Measurements from ENCODE around the gene XRCC4.

The XRCC4 gene

GRCh38 chr5:83157163-83157562, 79.8 kb downstream of the XRCC4 start:
- no peaks in the 10 kb centered on the region for H3K9me3 ChIP-seq (replicated peaks; ENCODE audit: low read length)
- H3K36me3 ChIP-seq (ENCODE audit: insufficient read depth, low read length): no peaks in the 10 kb centered on the region
- H3K4me3 ChIP-seq (ENCODE audit: low read length): no peak overlapping the region
- H3K27me3 ChIP-seq (ENCODE audit: control insufficient read depth, insufficient read depth, low read length): no peaks in the 10 kb centered on the region
- no peak overlapping the region for H3K9ac ChIP-seq (ENCODE audit: low read depth, low read length)
- H3K4me2 ChIP-seq (ENCODE audit: low read length): no peak overlapping the region
- H3K4me1 ChIP-seq (ENCODE audit: control insufficient read depth, insufficient read depth, low read length): no peaks in the 10 kb centered on the region

- H3K4me3 ChIP-seq (ENCODE audit: low read length): no peak overlapping the region
- H3K9ac ChIP-seq (ENCODE audit: low read depth, low read length): no peak overlapping the region
- no peaks in the 10 kb centered on the region for H3K4me1 ChIP-seq (ENCODE audit: control insufficient read depth, insufficient read depth, low read length)
- H3K36me3 ChIP-seq (ENCODE audit: insufficient read depth, low read length): no peaks in the 10 kb centered on the region
- H3K9me3 ChIP-seq (replicated peaks; ENCODE audit: low read length): no peaks in the 10 kb centered on the region
- H3K4me2 ChIP-seq (ENCODE audit: low read length): no peak overlapping the region
- no peaks in the 10 kb centered on the region for H3K27me3 ChIP-seq (ENCODE audit: control insufficient read depth, insufficient read depth, low read length)
Observed at GRCh38 chr5:83162601-83163000, 85.3 kb downstream of the XRCC4 start.

- Histone ChIP-seq H3K9me3 (replicated peaks; ENCODE audit: low read length) (no peaks in the 10 kb centered on the region), H3K36me3 (ENCODE audit: insufficient read depth, low read length) (no peaks in the 10 kb centered on the region), H3K4me2 (ENCODE audit: low read length) (no peak overlapping the region), H3K27me3 (ENCODE audit: control insufficient read depth, insufficient read depth, low read length) (no peaks in the 10 kb centered on the region), H3K4me3 (ENCODE audit: low read length) (no peak overlapping the region), H3K9ac (ENCODE audit: low read depth, low read length) (no peak overlapping the region), H3K4me1 (ENCODE audit: control insufficient read depth, insufficient read depth, low read length) (no peaks in the 10 kb centered on the region)
Observed at GRCh38 chr5:83167538-83167937, 90.2 kb downstream of the XRCC4 start.

- no peak overlapping the region for H3K4me3 ChIP-seq (ENCODE audit: low read length)
- H3K9ac ChIP-seq (ENCODE audit: low read depth, low read length): no peak overlapping the region
- no peaks in the 10 kb centered on the region for H3K36me3 ChIP-seq (ENCODE audit: insufficient read depth, low read length)
- no peaks in the 10 kb centered on the region for H3K9me3 ChIP-seq (replicated peaks; ENCODE audit: low read length)
- H3K27me3 ChIP-seq (ENCODE audit: control insufficient read depth, insufficient read depth, low read length): no peaks in the 10 kb centered on the region
- H3K4me2 ChIP-seq (ENCODE audit: low read length): no peak overlapping the region
- H3K4me1 ChIP-seq (ENCODE audit: control insufficient read depth, insufficient read depth, low read length): no peaks in the 10 kb centered on the region
Observed at GRCh38 chr5:83169571-83170337, 92.4 kb downstream of the XRCC4 start.

GRCh38 chr5:83172011-83172410, 94.7 kb downstream of the XRCC4 start:
- no peak overlapping the region for H3K4me2 ChIP-seq (ENCODE audit: low read length)
- H3K4me3 ChIP-seq (ENCODE audit: low read length): no peak overlapping the region
- no peaks in the 10 kb centered on the region for H3K4me1 ChIP-seq (ENCODE audit: control insufficient read depth, insufficient read depth, low read length)
- no peak overlapping the region for H3K9ac ChIP-seq (ENCODE audit: low read depth, low read length)
- no peaks in the 10 kb centered on the region for H3K36me3 ChIP-seq (ENCODE audit: insufficient read depth, low read length)
- no peaks in the 10 kb centered on the region for H3K9me3 ChIP-seq (replicated peaks; ENCODE audit: low read length)
- no peaks in the 10 kb centered on the region for H3K27me3 ChIP-seq (ENCODE audit: control insufficient read depth, insufficient read depth, low read length)

GRCh38 chr5:83172655-83173054, 95.3 kb downstream of the XRCC4 start:
- Histone ChIP-seq H3K4me2 (ENCODE audit: low read length) (no peak overlapping the region), H3K9me3 (replicated peaks; ENCODE audit: low read length) (no peaks in the 10 kb centered on the region), H3K36me3 (ENCODE audit: insufficient read depth, low read length) (no peaks in the 10 kb centered on the region), H3K4me1 (ENCODE audit: control insufficient read depth, insufficient read depth, low read length) (no peaks in the 10 kb centered on the region), H3K4me3 (ENCODE audit: low read length) (no peak overlapping the region), H3K27me3 (ENCODE audit: control insufficient read depth, insufficient read depth, low read length) (no peaks in the 10 kb centered on the region), H3K9ac (ENCODE audit: low read depth, low read length) (no peak overlapping the region)

- no peaks in the 10 kb centered on the region for H3K9me3 ChIP-seq (replicated peaks; ENCODE audit: low read length)
- no peaks in the 10 kb centered on the region for H3K4me1 ChIP-seq (ENCODE audit: control insufficient read depth, insufficient read depth, low read length)
- H3K36me3 ChIP-seq (ENCODE audit: insufficient read depth, low read length): no peaks in the 10 kb centered on the region
- H3K4me2 ChIP-seq (ENCODE audit: low read length): no peak overlapping the region
- H3K4me3 ChIP-seq (ENCODE audit: low read length): no peak overlapping the region
- no peaks in the 10 kb centered on the region for H3K27me3 ChIP-seq (ENCODE audit: control insufficient read depth, insufficient read depth, low read length)
- no peak overlapping the region for H3K9ac ChIP-seq (ENCODE audit: low read depth, low read length)
Observed at GRCh38 chr5:83173826-83174225, 96.5 kb downstream of the XRCC4 start.

- no peak overlapping the region for H3K4me2 ChIP-seq (ENCODE audit: low read length)
- H3K4me1 ChIP-seq (ENCODE audit: control insufficient read depth, insufficient read depth, low read length): no peaks in the 10 kb centered on the region
- no peaks in the 10 kb centered on the region for H3K36me3 ChIP-seq (ENCODE audit: insufficient read depth, low read length)
- H3K9ac ChIP-seq (ENCODE audit: low read depth, low read length): no peak overlapping the region
- no peaks in the 10 kb centered on the region for H3K27me3 ChIP-seq (ENCODE audit: control insufficient read depth, insufficient read depth, low read length)
- no peak overlapping the region for H3K4me3 ChIP-seq (ENCODE audit: low read length)
- H3K9me3 ChIP-seq (replicated peaks; ENCODE audit: low read length): no peaks in the 10 kb centered on the region
Observed at GRCh38 chr5:83177803-83178202, 100.5 kb downstream of the XRCC4 start.

- Histone ChIP-seq H3K9me3 (replicated peaks; ENCODE audit: low read length) (no peaks in the 10 kb centered on the region), H3K27me3 (ENCODE audit: control insufficient read depth, insufficient read depth, low read length) (no peaks in the 10 kb centered on the region), H3K9ac (ENCODE audit: low read depth, low read length) (no peak overlapping the region)
Observed at GRCh38 chr5:83179966-83180365, 102.6 kb downstream of the XRCC4 start.

GRCh38 chr5:83184534-83184933, 107.2 kb downstream of the XRCC4 start:
- H3K4me1 ChIP-seq (ENCODE audit: control insufficient read depth, insufficient read depth, low read length): no peaks in the 10 kb centered on the region
- H3K36me3 ChIP-seq (ENCODE audit: insufficient read depth, low read length): no peaks in the 10 kb centered on the region
- no peak overlapping the region for H3K4me3 ChIP-seq (ENCODE audit: low read length)
- no peak overlapping the region for H3K9ac ChIP-seq (ENCODE audit: low read depth, low read length)
- no peaks in the 10 kb centered on the region for H3K27me3 ChIP-seq (ENCODE audit: control insufficient read depth, insufficient read depth, low read length)
- no peaks in the 10 kb centered on the region for H3K9me3 ChIP-seq (replicated peaks; ENCODE audit: low read length)
- no peak overlapping the region for H3K4me2 ChIP-seq (ENCODE audit: low read length)

More at GRCh38 chr5:83179966-83180365, 102.6 kb downstream of the XRCC4 start:
- Histone ChIP-seq H3K4me2 (ENCODE audit: low read length) (no peak overlapping the region), H3K4me3 (ENCODE audit: low read length) (no peak overlapping the region), H3K36me3 (ENCODE audit: insufficient read depth, low read length) (no peaks in the 10 kb centered on the region), H3K4me1 (ENCODE audit: control insufficient read depth, insufficient read depth, low read length) (no peaks in the 10 kb centered on the region)

GRCh38 chr5:83192947-83193346, 115.6 kb downstream of the XRCC4 start:
- H3K4me3 ChIP-seq (ENCODE audit: low read length): no peak overlapping the region
- no peaks in the 10 kb centered on the region for H3K36me3 ChIP-seq (ENCODE audit: insufficient read depth, low read length)
- H3K27me3 ChIP-seq (ENCODE audit: control insufficient read depth, insufficient read depth, low read length): no peaks in the 10 kb centered on the region
- no peaks in the 10 kb centered on the region for H3K9me3 ChIP-seq (replicated peaks; ENCODE audit: low read length)
- H3K4me2 ChIP-seq (ENCODE audit: low read length): no peak overlapping the region
- H3K4me1 ChIP-seq (ENCODE audit: control insufficient read depth, insufficient read depth, low read length): no peaks in the 10 kb centered on the region
- H3K9ac ChIP-seq (ENCODE audit: low read depth, low read length): no peak overlapping the region

- no peak overlapping the region for H3K4me2 ChIP-seq (ENCODE audit: low read length)
- no peak overlapping the region for H3K4me3 ChIP-seq (ENCODE audit: low read length)
- no peaks in the 10 kb centered on the region for H3K4me1 ChIP-seq (ENCODE audit: control insufficient read depth, insufficient read depth, low read length)
- H3K9ac ChIP-seq (ENCODE audit: low read depth, low read length): no peak overlapping the region
- no peaks in the 10 kb centered on the region for H3K36me3 ChIP-seq (ENCODE audit: insufficient read depth, low read length)
- H3K9me3 ChIP-seq (replicated peaks; ENCODE audit: low read length): no peaks in the 10 kb centered on the region
- H3K27me3 ChIP-seq (ENCODE audit: control insufficient read depth, insufficient read depth, low read length): no peaks in the 10 kb centered on the region
Observed at GRCh38 chr5:83197326-83197967, 120.1 kb downstream of the XRCC4 start.
